GM21619 (cell line): ENCODE measurements around the gene SPINK1.
"Not testable (repeated sequence)": the region's sequence is repeated elsewhere in the genome, so short reads cannot be mapped to it uniquely, and the experiment has no call there.

Experiments
- ATAC-seq: cut with Tn5 transposase; IDR thresholded peaks from one replicate; pipeline ENCODE4 v1.9.1; 2021; ENCODE audit not compliant: unreplicated experiment

Gene SPINK1, protein sequence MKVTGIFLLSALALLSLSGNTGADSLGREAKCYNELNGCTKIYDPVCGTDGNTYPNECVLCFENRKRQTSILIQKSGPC

DNA sequence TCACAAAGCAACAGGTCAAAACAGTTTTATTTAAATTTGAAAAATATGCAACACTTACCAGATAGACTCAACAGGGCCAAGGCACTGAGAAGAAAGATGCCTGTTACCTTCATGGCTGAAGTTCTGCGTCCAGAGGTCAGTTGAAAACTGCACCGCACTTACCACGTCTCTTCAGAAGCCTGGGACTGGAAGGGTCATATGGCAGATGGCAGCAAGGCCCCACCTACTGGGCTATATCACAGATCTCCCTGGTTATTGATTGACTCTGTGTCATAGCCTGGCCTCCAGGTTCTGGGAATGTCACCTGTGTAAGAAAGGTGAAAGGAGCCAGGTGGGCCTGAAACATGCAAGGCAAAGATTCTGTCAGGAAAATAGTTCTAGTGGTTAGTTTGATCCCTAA is at the start of gene SPINK1:
Gene SPINK1 (minus strand): TSS at position 207 of the 400 bp plus-strand sequence. CDS start 94 bp downstream, at position 113.
- ATAC-seq, result no peak

DNA sequence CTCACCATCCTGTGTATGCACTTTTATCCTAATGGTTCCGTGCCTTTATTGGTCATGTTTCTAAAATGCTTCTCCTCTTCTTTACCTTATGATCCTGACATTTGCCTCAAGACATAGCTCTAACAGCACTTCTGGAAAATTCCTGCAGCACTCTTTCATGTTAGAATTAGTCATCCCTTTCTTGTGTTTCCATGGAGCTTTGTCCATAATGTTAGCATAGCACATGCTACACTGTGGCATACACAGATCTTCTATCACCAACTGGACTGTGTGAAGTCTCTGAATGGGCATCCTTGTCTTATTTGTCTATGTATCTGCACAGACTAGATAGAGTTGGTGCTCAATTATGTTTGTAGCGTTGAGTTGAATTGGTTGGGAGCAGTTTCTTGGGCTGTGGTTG is 49.0 kb upstream of the SPINK1 start:
- no peak for ATAC-seq

DNA sequence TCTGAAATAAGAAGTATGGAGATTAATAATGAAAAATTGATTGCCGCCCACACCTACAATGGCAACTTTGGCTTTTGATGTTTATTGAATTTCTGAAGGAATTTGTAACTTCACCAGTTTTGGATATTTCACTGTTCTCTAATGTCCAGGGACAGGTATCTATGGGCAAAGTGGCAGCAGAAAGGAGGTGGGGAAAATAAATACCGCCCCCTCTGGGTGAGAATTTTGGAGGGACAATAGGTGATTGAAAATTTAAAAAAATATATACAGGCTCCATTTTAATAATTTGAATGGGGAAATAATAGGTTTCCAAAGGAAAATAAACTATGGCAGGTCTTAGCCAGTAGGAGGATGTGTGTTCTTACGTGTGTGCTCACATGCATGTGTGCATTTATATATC is 48.3 kb upstream of the SPINK1 start:
- no peak for ATAC-seq

DNA sequence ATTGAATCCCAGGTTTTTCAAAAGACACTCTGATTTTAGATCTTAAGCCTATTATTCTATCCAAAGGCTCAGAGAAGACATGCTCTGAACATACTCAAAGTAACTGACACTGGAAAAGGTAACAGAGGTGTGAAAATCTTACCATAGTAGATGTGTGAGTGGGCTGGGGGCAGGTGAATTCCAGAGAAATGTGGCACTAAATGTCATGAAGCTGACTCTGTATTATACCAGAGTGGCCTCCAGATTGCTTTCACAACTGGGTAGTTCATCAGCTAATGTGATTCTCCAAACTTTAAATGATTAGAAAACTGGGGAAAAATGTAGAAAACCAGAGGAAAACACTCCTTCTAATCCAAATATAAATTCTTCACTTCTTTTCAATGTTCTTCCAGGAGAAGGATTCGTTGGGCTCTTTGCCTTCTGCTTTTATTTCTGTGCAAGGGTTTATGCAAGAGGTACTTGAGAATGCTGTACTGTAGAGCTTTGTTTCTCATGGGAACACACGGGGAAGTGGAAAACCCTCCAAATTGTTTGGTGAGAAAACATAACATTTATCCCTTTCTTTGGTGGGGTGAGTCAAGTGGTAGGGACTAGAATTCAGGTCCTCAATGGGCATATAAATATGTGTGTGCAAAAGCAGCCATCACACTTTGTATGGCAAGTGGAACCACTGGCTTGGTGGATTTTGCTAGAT is 46.7 kb upstream of the SPINK1 start, which contains the start of gene SCGB3A2:
Gene SCGB3A2 (plus strand): TSS at position 646 of the 694 bp plus-strand sequence. CDS start 93 bp downstream, outside the sequence.
- ATAC-seq, result no peak

DNA sequence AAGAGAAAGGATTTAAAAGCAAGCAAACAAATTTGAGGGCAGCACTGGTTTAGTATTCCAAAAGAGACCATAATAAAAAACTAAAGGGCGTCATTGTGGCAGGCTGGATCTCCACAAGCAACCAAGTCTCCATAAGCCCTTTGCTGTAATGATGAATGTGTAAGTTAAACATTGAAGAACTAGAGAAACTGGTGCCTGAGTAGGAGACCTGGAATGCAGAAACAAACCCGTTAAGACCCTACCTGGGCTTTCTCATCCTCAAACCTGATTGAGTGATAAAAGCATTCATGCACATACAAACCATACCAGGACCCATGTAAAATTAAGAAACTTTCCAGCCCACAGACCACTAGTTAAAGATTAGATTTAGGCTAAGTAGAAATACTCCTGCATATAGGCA is 45.2 kb upstream of the SPINK1 start:
- no peak for ATAC-seq

DNA sequence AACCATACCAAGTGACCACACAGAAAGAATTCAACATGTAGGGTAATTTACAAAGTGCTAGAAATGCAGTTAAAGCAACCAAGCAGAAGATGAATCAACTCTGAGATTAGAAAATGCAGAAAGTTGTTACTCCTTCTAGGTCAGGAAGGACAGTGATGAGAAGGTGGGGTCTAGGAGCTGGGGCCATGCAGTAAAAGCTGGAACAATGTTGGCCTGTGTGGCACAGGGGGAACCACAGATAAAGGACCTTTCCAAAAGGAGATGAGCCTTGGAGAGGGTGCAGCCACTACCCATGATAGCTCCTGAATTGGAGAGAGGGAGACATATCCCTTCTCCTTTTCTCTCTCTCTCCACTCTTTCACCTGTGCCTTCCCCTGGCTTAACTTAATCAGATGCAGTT is 44.7 kb upstream of the SPINK1 start:
- ATAC-seq, result no peak

DNA sequence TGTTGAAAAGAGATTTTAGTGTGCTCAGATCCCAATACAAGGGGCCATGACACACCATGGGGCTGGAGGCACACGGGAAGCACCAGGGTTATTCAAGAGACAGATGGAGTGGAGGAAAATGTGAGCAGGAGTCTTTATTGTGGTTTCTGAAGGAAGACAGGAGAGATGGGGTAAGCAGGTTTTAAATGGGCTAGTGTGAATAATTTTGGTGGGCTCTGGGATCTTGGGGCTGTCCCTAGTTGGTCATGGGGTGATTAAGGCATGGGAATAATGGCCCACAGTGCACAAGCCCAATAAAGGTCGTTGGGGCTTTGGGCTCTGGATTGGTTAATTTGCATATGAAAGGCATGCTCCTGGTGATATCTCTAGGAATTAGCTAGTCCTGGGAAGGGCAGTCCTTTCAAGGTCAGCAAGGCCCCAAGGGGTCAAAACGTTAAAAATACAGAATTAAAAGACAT is 43.5 kb upstream of the SPINK1 start:
- no peak for ATAC-seq

DNA sequence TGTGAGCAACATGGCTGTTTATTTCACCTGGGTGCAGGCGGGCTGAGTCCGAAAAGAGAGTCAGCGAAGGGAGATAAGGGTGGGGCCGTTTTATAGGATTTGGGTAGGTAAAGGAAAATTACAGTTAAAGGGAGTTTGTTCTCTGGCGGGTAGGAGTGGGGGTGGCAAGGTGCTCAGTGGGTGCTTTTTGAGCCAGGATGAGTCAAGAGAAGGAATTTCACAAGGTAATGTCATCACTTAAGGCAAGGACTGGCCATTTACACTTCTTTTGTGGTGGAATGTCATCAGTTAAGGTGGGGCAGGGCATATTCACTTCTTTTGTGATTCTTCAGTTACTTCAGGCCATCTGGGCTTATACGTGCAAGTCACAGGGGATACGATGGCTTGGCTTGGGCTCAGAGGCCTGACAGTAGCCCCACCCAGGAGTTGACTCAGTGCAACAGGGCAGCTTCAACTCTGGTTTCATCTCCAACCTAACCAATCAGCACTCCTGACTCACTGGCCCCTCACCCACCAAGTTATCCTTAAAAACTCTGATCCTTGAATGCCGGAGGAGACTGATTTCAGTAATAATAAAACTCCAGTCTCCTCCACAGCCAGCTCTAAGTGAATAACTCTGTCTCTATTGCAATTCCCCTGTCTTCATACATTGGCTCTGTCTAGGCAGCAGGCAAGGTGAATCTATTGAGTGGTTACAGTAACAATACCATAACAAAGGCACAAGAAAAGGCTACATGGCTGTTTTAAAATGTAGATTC is 42.8 kb upstream of the SPINK1 start:
- ATAC-seq, result not testable (repeated sequence)

DNA sequence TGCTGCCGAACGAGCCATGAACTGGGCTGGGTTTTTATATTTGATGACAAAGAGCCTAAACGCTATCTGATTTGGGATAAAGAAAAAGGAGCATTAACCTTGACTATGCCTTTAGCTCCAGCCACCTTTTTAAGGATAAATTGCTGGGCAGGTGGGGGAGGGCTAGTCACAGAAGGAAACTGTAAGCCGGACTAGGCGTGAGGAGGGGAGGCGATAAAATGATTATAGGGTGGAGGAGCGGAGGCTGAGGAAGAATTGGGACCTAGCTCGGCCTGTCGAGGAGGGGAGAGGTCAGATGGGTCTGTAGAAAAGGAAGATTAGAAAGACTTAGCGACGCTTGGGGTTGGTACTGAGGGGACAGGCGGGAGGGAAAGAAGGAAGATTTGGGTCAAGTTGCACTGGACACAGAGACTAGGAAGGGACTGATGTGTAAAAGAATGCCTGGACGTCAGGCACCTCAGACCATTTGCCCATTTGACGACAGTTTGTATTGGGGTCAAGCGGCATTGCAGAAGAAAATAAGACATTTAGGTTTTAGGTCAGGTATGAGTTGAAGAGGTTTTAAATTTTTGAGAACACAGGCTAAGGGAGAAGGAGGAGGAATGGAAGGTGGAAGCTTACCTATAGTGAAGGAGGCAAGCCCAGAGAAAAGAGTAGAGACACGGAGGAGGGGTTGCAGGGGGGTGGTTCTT is 41.4 kb upstream of the SPINK1 start:
- ATAC-seq, result not testable (repeated sequence)

DNA sequence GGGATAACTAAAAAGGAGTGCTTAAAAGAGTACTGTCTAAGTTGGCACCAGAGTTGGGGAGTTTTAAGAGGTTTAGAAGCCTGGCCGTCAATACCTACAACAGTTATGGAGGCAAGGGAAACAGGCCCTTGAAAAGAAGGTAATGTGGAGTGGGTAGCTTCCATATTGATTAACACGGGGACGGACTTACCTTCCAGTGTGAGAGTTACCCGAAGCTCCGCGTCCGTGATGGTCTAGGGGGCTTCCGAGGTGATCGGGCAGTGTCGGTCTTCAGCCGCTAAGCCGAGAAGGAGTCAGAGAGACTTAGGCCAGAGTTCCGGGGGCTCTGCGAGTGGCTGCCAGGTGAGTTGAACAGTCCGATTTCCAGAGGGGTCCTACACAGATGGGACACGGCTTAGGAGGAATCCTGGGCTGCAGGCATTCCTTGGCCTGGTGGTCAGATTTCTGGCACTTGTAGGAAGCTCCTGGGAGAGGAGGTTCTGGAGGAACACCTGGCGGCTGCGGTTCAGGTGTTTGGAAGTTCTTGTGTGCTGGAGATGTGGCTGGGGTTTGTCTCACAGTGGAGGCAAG is 40.6 kb upstream of the SPINK1 start:
- ATAC-seq, result not testable (repeated sequence)

DNA sequence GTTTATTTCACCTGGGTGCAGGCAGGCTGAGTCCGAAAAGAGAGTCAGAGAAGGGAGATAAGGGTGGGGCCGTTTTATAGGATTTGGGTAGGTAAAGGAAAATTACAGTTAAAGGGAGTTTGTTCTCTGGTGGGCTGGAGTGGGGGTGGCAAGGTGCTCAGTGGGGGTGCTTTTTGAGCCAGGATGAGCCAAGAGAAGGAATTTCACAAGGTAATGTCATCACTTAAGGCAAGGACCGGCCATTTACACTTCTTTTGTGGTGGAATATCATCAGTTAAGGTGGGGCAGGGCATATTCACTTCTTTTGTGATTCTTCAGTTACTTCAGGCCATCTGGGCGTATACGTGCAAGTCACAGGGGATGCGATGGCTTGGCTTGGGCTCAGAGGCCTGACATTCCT is 38.4 kb upstream of the SPINK1 start:
- not testable (repeated sequence) for ATAC-seq

DNA sequence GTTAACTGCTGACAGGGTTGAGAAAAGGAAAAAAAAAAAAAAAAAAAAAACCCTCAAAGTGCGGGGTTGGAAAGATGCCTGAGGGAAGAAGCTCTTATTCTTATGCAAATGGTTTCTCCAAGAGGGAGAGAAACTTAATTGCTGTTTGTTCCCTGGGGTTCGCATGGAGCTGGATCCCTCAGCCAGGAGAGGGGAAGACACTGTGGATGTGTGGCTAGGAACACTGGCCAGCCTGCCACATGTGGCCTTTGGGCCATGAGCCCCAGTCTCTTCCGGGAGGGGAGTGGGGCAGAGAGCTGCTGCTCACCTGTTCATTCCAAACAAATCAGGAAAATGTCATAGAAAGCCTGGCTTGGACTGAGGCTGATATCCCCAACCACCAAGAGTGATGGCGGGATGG is 37.6 kb upstream of the SPINK1 start:
- ATAC-seq, result no peak

DNA sequence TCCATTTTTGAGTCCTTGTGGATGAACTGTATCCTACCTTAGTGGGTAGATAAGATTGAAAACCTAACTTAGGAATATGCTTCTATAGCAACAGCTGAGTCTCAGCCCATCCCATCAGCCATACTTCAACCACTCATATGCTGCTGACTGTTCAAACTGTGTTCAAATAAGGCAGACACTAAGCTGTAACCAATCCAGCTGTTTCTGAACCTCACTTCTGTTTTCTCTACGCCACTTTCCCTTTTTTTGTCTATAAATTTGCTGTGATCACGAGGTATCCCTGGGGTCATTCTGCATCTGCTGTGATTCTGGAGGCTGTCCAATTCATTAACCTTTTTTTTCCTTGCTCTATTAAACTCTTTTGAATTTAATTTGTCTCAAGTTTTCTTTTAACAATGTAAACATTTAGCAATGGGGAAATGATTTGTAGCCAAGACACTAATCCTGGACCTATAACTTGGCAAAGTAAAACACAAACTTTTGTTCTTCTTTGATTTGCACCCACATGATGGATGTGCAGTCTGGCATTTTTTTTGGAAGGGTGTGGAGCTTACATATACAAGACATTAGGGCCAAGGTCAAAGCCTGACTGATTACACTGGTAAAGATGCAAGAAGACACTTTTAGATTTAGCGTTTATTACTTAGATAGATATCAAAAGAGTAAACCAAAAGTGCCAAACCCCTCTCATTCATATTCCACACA is 32.1 kb upstream of the SPINK1 start:
- ATAC-seq, result no peak

DNA sequence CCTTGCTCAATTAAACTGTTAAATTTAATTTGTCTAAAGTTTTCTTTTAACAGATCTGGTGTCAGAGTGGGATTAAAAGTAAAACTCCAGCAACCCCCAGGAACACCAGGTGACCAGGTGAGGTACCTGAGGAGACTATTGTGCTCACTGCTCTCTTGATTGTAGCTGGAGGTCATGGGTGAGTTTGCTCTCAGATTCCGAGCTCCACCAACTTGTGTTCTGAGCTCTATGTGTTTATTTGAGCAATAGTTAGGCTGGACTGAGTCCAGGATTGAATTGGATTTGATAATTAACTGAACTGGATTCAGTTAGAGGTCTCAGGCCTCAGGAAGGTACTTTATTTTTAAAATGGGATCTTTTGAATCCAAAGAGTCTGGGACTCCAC is 29.2 kb upstream of the SPINK1 start:
- ATAC-seq, result no peak

DNA sequence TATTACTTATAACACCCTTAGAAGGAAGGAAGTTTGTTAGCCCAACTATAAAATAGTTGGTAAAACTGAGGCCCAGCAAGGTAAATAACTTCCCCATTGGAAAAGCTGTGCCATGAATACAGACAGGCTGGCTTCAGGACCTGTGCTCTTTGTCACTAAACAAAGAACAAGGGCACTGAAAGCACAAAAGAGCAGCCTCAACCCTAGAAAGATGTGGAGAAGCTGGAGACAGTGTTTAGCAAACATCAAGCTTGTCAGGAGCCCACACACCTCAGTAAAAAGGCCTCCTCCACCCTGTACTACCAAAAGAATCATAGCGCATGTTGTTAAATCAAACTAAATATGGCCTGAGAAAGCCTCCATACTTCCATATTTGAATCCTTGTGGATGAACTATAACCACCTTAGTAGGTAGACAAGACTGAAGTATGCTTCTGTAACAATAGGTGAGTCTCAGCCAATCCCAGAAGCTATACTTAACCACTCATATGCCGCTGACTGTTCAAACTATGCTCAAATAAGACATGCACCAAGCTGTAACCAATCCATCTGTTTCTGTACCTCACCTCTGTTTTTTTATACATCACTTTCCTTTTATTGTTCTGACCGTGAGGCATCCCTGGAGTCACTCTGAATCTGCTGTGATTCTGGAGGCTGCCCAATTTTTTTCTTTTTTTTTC is 28.6 kb upstream of the SPINK1 start:
- ATAC-seq, result no peak

DNA sequence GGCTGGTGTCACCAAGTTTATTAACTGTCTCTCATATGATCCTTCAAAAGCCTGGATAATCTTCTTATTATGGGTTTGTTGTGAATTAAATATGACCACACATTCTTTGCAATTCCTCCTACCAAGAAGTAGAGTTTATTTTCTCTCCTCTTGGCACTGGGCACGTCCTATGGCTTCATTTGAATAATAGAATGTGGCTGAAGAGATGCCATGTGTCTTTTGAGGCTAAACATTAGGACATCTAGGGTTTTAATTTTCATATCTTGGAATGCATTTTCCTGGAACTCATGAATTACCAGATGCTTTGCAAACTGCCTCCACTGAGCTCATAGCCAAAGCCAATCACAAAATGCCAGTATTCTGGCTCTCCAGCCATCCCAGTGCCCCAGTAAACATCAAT is 27.1 kb upstream of the SPINK1 start:
- ATAC-seq, result no peak

DNA sequence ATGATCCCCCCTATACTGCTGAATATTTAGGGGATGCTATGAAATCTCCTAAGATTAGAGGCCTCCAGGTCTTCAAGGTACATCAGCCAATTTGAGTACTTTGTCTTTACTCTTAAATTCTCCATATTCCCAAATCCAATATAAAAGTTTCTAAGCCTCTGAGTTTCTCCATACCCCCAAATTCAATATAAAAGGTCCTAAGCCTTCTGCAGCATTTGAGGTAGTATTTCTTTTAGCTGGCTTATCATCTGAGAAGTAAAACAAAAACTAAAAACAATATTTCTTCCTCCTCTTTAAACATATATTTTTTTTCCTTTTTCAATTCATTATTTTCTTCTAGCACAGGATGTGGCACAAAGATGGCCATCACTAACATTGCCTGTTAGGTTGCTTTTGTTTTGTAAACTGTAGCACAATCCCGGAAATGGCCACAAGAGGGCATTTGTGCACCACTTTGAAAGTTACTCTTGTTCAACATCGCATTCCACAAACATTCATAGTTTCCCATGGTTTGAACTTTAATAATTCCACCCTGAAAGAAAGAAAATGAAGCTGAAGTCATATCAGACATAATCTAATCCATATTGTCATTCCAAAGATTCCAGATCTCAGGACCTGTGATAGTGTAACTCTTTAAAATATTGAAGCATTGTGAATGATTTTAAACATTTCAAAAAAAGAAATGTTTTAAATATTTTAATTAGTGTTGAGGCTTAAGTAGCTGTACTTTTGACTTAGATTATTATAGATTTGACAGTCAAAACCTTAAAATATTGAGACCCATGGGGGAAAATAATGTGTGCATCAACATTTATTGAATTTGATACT is 26.0 kb upstream of the SPINK1 start:
- ATAC-seq, result no peak

DNA sequence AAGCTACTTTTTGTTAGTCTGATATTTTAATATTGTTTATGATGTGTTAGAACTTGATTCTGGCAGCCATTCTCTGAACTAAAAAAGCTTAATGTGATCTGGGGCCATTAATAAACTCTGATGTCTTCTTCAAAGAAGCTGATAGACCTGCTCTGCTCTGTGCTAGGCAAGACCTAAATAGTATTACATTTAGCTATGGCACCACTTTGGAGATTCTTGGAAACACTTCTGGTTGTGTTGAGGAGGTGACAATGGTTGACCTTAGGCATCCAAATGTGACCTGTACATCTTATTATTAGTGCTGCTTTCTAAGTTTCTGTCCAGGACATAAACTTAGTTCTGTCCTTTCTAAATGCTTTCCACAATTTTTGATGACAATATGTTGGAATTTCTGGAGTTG is 25.3 kb upstream of the SPINK1 start:
- no peak for ATAC-seq

DNA sequence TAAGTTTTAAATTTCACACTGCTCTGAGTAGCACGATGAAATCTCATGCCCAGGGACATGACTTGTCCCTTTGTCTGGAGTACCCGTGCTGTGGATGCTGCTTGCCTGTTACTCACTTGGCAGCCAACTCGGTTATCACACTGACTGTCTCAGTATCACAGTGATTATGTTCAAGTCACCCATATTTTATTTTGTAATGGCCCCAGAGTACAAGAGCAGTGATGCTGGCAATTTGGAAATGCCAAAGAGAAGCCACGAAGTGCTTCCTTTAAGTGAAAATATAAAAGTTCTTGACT is 24.3 kb upstream of the SPINK1 start:
- ATAC-seq, result no peak
